AG04450 (cell line): ENCODE measurements around the gene CDH4. TPM values are rescaled to one million over a fixed set of nuclear protein-coding genes. Genes with fewer than 3 reads are reported as not detected.

Experiments
- CTCF ChIA-PET: fragments of 300-600, 350-600 bp; formaldehyde crosslinking; extraction: SDS; loops from one replicate; lab custom pipeline; 2022; ENCODE audit warnings: antibody characterized with exemption, inconsistent platforms; lab: Charles Lee
- POLR2A ChIA-PET: fragments of 350-600 bp; formaldehyde crosslinking; extraction: SDS; loops from one replicate; lab custom pipeline; 2021; ENCODE audit warnings: antibody characterized with exemption, inconsistent platforms; lab: Yijun Ruan, JAX
- DNase-seq: peaks from one replicate; pipeline ENCODE4 v3.0.0-alpha.2; 2011; ENCODE audit warnings: low read depth, low spot score
- H3K27ac ChIP-seq: one replicate; pipeline ENCODE4 v1.5.1; 2012; ENCODE audit warnings: low read depth, low read length, control low read depth
- H3K27me3 ChIP-seq: one replicate; pipeline ENCODE4 v1.6.0; 2012; ENCODE audit warnings: low read length; ENCODE audit not compliant: control insufficient read depth, insufficient read depth
- H3K4me3 ChIP-seq: 2 replicates; pipeline ENCODE4 v1.5.1; 2011; ENCODE audit warnings: mild to moderate bottlenecking, low read depth, low read length, control low read depth
- H3K9me3 ChIP-seq: 2 replicates; pipeline ENCODE4 v1.5.1; 2012; ENCODE audit warnings: low read length; ENCODE audit not compliant: control insufficient read depth, insufficient read depth
- polyA plus RNA-seq: library from polyadenylated mRNA; depleted of rRNA; stranded (reverse); fragments of >200 nt; gene quantifications from 2 replicates; pipeline ENCODE4 v1.2.3, GENCODE V29; 2011
- TF ChIP-seq, protein P1 (sequence below): IDR thresholded peaks from 2 replicates; pipeline ENCODE4 v1.5.1; 2011; ENCODE audit warnings: low read depth, low read length, control low read depth, inconsistent platforms

CDH4 gene
- polyA plus RNA-seq, 1 experiment, result 1.6 TPM

DNA sequence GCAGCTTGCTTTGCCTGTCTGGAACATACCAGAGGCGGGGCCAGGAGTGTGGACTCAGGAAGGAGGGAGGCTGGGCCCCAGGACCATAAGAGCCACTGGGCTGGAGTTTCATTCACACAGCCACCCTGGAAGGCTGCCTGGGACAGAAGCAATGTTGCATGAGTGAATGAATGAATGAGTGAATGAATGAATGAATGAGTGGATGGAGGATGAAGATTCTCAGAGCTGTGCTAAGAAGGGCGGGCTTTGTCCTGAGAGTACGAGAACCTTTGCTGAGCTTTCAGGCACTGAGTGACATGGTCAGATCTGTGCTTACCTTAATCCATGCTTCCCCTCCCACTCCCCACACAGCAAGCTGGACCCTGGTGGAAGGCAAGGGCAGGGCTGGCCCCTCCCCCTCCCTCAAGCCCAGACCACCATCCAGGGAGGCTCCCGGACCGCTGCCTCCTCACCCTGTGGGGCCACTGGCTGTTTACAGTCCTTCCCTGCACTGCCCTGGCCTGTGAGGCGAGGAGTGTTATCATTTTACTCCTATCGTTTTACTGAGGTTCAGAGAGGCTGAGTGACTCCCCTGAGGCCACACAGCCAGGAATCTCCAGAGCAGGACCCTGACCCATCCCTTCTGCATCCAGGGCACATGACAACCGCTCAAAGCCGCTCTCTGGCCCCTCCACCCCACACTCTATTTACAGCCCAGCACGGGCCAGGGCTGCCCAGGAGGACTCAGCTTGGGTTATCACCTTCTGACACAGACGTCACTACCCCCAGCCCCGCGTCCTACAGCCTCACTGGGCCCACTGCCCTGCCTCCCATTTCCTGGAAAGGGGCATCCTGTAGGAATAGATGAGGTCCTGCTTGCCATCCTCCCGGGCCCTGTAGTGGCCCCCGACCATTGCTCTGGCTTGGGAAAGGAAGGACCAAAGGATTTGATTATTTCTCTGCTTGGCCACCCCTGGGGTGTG lies 543.9 kb downstream of the CDH4 start:
- CTCF ChIA-PET, result no interaction called here
- no peaks in the 10 kb centered on the region; the same call in 1 of the 2 replicates for H3K9me3 ChIP-seq
- POLR2A ChIA-PET, result no interaction called here
- H3K27ac ChIP-seq, result no peak overlapping the region
- TF ChIP-seq, protein P1, sequence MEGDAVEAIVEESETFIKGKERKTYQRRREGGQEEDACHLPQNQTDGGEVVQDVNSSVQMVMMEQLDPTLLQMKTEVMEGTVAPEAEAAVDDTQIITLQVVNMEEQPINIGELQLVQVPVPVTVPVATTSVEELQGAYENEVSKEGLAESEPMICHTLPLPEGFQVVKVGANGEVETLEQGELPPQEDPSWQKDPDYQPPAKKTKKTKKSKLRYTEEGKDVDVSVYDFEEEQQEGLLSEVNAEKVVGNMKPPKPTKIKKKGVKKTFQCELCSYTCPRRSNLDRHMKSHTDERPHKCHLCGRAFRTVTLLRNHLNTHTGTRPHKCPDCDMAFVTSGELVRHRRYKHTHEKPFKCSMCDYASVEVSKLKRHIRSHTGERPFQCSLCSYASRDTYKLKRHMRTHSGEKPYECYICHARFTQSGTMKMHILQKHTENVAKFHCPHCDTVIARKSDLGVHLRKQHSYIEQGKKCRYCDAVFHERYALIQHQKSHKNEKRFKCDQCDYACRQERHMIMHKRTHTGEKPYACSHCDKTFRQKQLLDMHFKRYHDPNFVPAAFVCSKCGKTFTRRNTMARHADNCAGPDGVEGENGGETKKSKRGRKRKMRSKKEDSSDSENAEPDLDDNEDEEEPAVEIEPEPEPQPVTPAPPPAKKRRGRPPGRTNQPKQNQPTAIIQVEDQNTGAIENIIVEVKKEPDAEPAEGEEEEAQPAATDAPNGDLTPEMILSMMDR, result no peak
- no peak for DNase-seq
- no peak overlapping the region for H3K4me3 ChIP-seq
- peaks cover 4% of the 10 kb centered on the region for H3K27me3 ChIP-seq

DNA sequence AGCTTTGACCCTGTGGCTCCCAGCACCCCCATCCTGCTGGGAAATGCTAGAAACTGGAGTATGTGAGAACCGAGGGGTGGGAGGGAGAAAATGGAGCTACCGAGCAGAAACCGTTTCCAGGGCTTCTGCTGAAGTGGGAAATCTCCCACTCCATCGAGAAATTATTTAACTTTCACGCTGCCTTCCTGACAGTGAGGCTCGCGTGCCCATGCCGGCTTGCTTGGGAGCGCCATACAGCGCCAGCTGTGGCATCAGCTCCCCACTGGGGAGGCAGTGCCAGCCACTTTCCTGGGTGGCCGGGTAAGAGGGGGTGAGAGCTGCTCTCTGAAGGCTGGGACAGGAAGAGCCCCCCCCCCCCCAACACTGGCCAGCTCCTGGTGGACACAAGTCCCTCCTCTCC lies 544.7 kb downstream of the CDH4 start:
- CTCF ChIA-PET, result no interaction called here

DNA sequence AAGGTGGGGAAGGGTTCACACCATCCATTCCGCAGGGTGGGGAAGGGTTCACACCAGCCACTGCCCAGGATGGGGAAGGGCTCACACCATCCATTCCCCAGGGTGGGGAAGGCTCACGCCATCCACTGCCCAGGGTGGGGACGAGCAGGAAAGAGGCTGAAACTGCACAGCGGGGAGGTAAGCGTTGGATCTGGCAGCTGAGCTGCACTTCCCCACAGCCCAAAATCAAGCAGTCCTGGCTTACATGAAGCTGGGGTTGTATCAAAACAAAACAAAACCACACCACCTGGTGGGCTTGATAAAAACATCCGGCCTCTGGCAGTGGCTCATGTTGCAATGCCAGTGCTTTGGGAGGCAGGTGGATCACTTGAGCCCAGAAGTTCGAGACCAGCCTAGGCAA lies 545.1 kb downstream of the CDH4 start:
- POLR2A ChIA-PET, result no interaction called here
- TF ChIP-seq, protein P1, result no peak
- CTCF ChIA-PET, result no interaction called here
- H3K27me3 ChIP-seq, result peaks cover 4% of the 10 kb centered on the region
- no peaks in the 10 kb centered on the region; the same call in 1 of the 2 replicates for H3K9me3 ChIP-seq
- H3K27ac ChIP-seq, result no peak overlapping the region
- H3K4me3 ChIP-seq, result no peak overlapping the region
- DNase-seq, result no peak

More for the DNA sequence above, 544.7 kb downstream of the CDH4 start:
- peaks cover 4% of the 10 kb centered on the region for H3K27me3 ChIP-seq
- DNase-seq, result no peak
- no peak overlapping the region for H3K4me3 ChIP-seq
- no peak overlapping the region for H3K27ac ChIP-seq
- TF ChIP-seq, protein P1, result no peak
- POLR2A ChIA-PET, result no interaction called here
- H3K9me3 ChIP-seq, result no peaks in the 10 kb centered on the region; the same call in 1 of the 2 replicates

DNA sequence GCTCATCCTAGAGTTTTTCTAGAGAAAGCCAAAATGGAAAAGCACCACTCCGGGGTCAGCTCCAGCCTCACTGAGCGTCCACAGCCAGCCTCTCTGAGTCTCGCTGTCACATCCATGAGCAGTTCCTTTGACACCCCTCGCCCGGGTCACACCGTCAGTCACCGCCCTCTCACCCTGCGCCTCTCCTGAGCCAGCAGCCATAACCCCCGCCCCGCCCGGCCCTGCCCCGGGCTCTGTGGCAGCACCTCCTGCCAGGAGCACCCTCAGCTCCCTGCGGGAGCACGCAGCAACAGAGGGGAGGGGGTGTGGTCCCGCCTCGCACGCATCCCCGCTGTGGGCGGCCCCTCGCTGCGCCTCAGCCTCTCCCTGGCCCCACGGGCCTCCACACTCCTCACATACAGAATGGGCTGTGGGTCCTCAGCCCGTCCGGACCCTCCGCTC lies 545.9 kb downstream of the CDH4 start:
- no peak overlapping the region for H3K27ac ChIP-seq
- DNase-seq, result no peak
- H3K9me3 ChIP-seq, result no peaks in the 10 kb centered on the region; the same call in 1 of the 2 replicates
- H3K4me3 ChIP-seq, result no peak overlapping the region
- ChIA-PET CTCF (no interaction called here), POLR2A (no interaction called here)
- H3K27me3 ChIP-seq, result peaks cover 4% of the 10 kb centered on the region
- TF ChIP-seq, protein P1, result no peak

DNA sequence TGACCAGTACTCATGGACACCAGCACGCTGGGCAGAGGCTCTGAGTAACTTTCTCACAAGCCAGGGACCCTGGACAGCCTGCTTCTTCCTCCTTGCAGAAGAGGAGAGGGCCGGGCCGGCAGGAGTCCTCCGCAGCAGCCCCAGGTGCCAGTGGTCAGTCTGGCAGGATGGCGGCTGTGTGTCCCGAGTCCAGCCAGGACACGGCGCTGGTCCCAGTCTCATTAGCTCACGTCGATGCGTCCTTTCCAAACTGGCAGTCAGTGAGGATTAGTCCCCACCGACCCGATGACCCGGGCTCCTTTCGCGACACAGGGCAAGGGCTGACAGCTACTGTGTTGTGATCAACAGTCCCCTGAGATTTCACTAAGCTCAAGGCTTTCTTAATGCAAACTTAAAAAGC lies 546.6 kb downstream of the CDH4 start:
- no peak overlapping the region for H3K27ac ChIP-seq
- TF ChIP-seq, protein P1, result no peak
- ChIA-PET CTCF (no interaction called here), POLR2A (interaction anchor here (0.6 kb wide), 1 partner anchor 324 kb away, joined by 3 read pairs; the partner anchor contains the start of gene LSM14B)
- no peaks in the 10 kb centered on the region; the same call in 1 of the 2 replicates for H3K9me3 ChIP-seq
- DNase-seq, result no peak
- H3K27me3 ChIP-seq, result peaks cover 4% of the 10 kb centered on the region
- H3K4me3 ChIP-seq, result no peak overlapping the region
